Left cardiac atrium (tissue), 4 donors: Measurements from ENCODE around the gene NAP1L1. TPM values are rescaled to one million over a fixed set of nuclear protein-coding genes. Genes with fewer than 3 reads are reported as not detected.

Experiments used
- ATAC-seq, 2 donors: fragments of 200-7000 bp; cut with Tn5 transposase; one replicate each; pipeline ENCODE4 v1.9.1; 2020; ENCODE audit warnings: mild to moderate bottlenecking in 2 of 2, moderate library complexity in 2 of 2
- DNase-seq: peaks from one replicate; pipeline ENCODE4 v3.0.0-alpha.2; 2020
- intact Hi-C, 2 donors: fragments of 100-400 bp; cut with DNase I; formaldehyde crosslinking; loops; one replicate each; pipeline versions ENCODE4 v1.14.1 to v1.15.1; 2022 to 2023
- total RNA-seq, 2 donors: library from RNA; stranded (reverse); fragmentation: NEBNext Ultra II Directional; extraction: Animal tissue kit (Norgen Biotek cat#: 25700); gene quantifications; one replicate each; pipeline ENCODE4 v1.2.1, GENCODE V29; 2021
- donor health status: DM: no; HTN: yes; CAD: no.
- donor health status: DM: no; HTN: yes; CAD: no; lungs with severe emphysema.
- donor health status: DM: yes; HTN: yes; CAD: no.
- donor health status: Dilated cardiomyopathy.

NAP1L1 gene
- total RNA-seq, 2 donors from 2014 or later: 299 to 358 TPM

GRCh38 chr12:76091246-76091754 lies 6.8 kb upstream of the NAP1L1 start:
- ATAC-seq (no peak), DNase-seq (no peak)
- intact Hi-C loops: loop anchor here in 1 of 2 donors (10.0 kb wide), 1 partner anchor 64 kb away; no protein-coding TSS in a partner anchor

- intact Hi-C loops: loop anchor here in 1 of 2 donors (10.0 kb wide), 1 partner anchor 179 kb away; no protein-coding TSS in a partner anchor
- DNase-seq: no peak
- ATAC-seq: no peak
Measured at GRCh38 chr12:76085520-76085868, 1.0 kb upstream of the NAP1L1 start.

GRCh38 chr12:76084863-76085519 lies 506 bp upstream of the NAP1L1 start:
- ATAC-seq: peak; percentile 84 to 88
- DNase-seq: no peak
- intact Hi-C loops: loop anchor here in 1 of 2 donors (5.0 to 10.0 kb wide), 2 partner anchors 180 to 262 kb away; partner anchors contain the start of gene BBS10

- DNase-seq (no peak), ATAC-seq (no peak)
- intact Hi-C loops: loop anchor here in 1 of 2 donors (5.0 to 10.0 kb wide), 2 partner anchors 181 to 264 kb away; partner anchors contain the start of gene BBS10
Measured at GRCh38 chr12:76083246-76083903, 1.1 kb downstream of the NAP1L1 start.

- no peak for ATAC-seq
- intact Hi-C loops: loop anchor here in 1 of 2 donors (5.0 to 10.0 kb wide), 2 partner anchors 183 to 265 kb away; partner anchors contain the start of gene BBS10
- no peak for DNase-seq
Measured at GRCh38 chr12:76081909-76082308, 2.6 kb downstream of the NAP1L1 start.

- ATAC-seq: no peak
- intact Hi-C loops: loop anchor here in 1 of 2 donors (5.0 to 10.0 kb wide), 2 partner anchors 184 to 266 kb away; partner anchors contain the start of gene BBS10
- no peak for DNase-seq
Measured at GRCh38 chr12:76080729-76081415, 3.6 kb downstream of the NAP1L1 start.

GRCh38 chr12:76080017-76080728 lies 4.3 kb downstream of the NAP1L1 start:
- ATAC-seq (no peak), DNase-seq (no peak)
- intact Hi-C loops: loop anchor here in 1 of 2 donors (5.0 to 10.0 kb wide), 2 partner anchors 185 to 267 kb away; partner anchors contain the start of gene BBS10

GRCh38 chr12:76078748-76079147 lies 5.7 kb downstream of the NAP1L1 start:
- intact Hi-C loops: no loop called here
- DNase-seq: no peak
- ATAC-seq: no peak

- no peak for ATAC-seq
- no peak for DNase-seq
- intact Hi-C loops: no loop called here
Measured at GRCh38 chr12:76075448-76075847, 9.0 kb downstream of the NAP1L1 start.

- intact Hi-C loops: no loop called here
- DNase-seq (no peak), ATAC-seq (no peak)
Measured at GRCh38 chr12:76074701-76075336, 9.7 kb downstream of the NAP1L1 start.

- intact Hi-C loops: no loop called here
- ATAC-seq: no peak
- DNase-seq: no peak
Measured at GRCh38 chr12:76073561-76073960, 10.9 kb downstream of the NAP1L1 start.

- ATAC-seq (no peak), DNase-seq (no peak)
- intact Hi-C loops: no loop called here
Measured at GRCh38 chr12:76072568-76072967, 11.9 kb downstream of the NAP1L1 start.

GRCh38 chr12:76069339-76069738 lies 15.1 kb downstream of the NAP1L1 start:
- ATAC-seq (no peak), DNase-seq (no peak)
- intact Hi-C loops: no loop called here

- ATAC-seq: no peak
- intact Hi-C loops: no loop called here
- DNase-seq: no peak
Measured at GRCh38 chr12:76065917-76066316, 18.6 kb downstream of the NAP1L1 start.

GRCh38 chr12:76064904-76065303 lies 19.6 kb downstream of the NAP1L1 start:
- DNase-seq: no peak
- intact Hi-C loops: no loop called here
- no peak for ATAC-seq

- intact Hi-C loops: no loop called here
- ATAC-seq (no peak), DNase-seq (no peak)
Measured at GRCh38 chr12:76060111-76060510, 24.4 kb downstream of the NAP1L1 start.

GRCh38 chr12:76057326-76057725 lies 27.2 kb downstream of the NAP1L1 start:
- no peak for DNase-seq
- intact Hi-C loops: no loop called here
- no peak for ATAC-seq

- DNase-seq (no peak), ATAC-seq (no peak)
- intact Hi-C loops: no loop called here
Measured at GRCh38 chr12:76055393-76055792, 29.1 kb downstream of the NAP1L1 start.
